Measurements from ENCODE around the gene SETBP1.

Gene SETBP1

GRCh38 chr18:44679914-44680272 lies 795 bp upstream of the SETBP1 start:
- peak; percentile 56 for DNase-seq

- no peak for DNase-seq
Measured at GRCh38 chr18:44681076-44681970, 635 bp downstream of the SETBP1 start.

GRCh38 chr18:44682201-44682870 lies 1.6 kb downstream of the SETBP1 start:
- DNase-seq, result no peak

GRCh38 chr18:44682871-44683221 lies 2.2 kb downstream of the SETBP1 start:
- peak; percentile 68 for DNase-seq

GRCh38 chr18:44683556-44683955 lies 2.9 kb downstream of the SETBP1 start:
- DNase-seq, result no peak

- DNase-seq, result no peak
Measured at GRCh38 chr18:44685296-44685695, 4.6 kb downstream of the SETBP1 start.

- no peak for DNase-seq
Measured at GRCh38 chr18:44686156-44686555, 5.5 kb downstream of the SETBP1 start.

- DNase-seq, result no peak
Measured at GRCh38 chr18:44687421-44687820, 6.7 kb downstream of the SETBP1 start.

GRCh38 chr18:44689736-44690135 lies 9.0 kb downstream of the SETBP1 start:
- no peak for DNase-seq

- no peak for DNase-seq
Measured at GRCh38 chr18:44691148-44691925, 10.6 kb downstream of the SETBP1 start.

- no peak for DNase-seq
Measured at GRCh38 chr18:44693030-44693784, 12.5 kb downstream of the SETBP1 start.

- DNase-seq, result no peak
Measured at GRCh38 chr18:44695503-44695902, 14.8 kb downstream of the SETBP1 start.

- no peak for DNase-seq
Measured at GRCh38 chr18:44696892-44697291, 16.2 kb downstream of the SETBP1 start.

GRCh38 chr18:44697315-44697714 lies 16.6 kb downstream of the SETBP1 start:
- DNase-seq, result no peak

- DNase-seq, result no peak
Measured at GRCh38 chr18:44698518-44698917, 17.8 kb downstream of the SETBP1 start.

- DNase-seq, result no peak
Measured at GRCh38 chr18:44699572-44700261, 19.0 kb downstream of the SETBP1 start.

- no peak for DNase-seq
Measured at GRCh38 chr18:44700652-44701051, 20.0 kb downstream of the SETBP1 start.

GRCh38 chr18:44701227-44701626 lies 20.5 kb downstream of the SETBP1 start:
- DNase-seq, result no peak

GRCh38 chr18:44702594-44702993 lies 21.9 kb downstream of the SETBP1 start:
- DNase-seq, result no peak

GRCh38 chr18:44704135-44704789 lies 23.6 kb downstream of the SETBP1 start:
- DNase-seq, result no peak

- DNase-seq, result no peak
Measured at GRCh38 chr18:44705075-44705675, 24.5 kb downstream of the SETBP1 start.
